HepG2 (cell line): ENCODE measurements around the gene SPATA13. TPM values are rescaled to one million over a fixed set of nuclear protein-coding genes. Genes with fewer than 3 reads are reported as not detected.

Source experiments
- ARNT ChIP-seq: fragments of 450-650 bp; IDR thresholded peaks from 2 replicates; pipeline ENCODE4 v1.6.1; 2017
- DMAP1 ChIP-seq: IDR thresholded peaks from 2 replicates; pipeline ENCODE4 v1.6.1; 2016
- DNMT1 ChIP-seq: sonication (generic); formaldehyde crosslinking; IDR thresholded peaks from 2 replicates; pipeline ENCODE4 v1.5.1; 2020; ENCODE audit warnings: mild to moderate bottlenecking, missing genetic modification reagents
- GABPA ChIP-seq, 2 experiments: IDR thresholded peaks; 2 replicates each; pipeline ENCODE4 v1.6.1; 2011 to 2016; ENCODE audit warnings: low read depth in 2 of 2, low read length in 1 of 2, missing biosample characterization in 1 of 2, missing genetic modification characterization in 1 of 2
- NCOA1 ChIP-seq: sonication (generic); formaldehyde crosslinking; IDR thresholded peaks from 2 replicates; pipeline ENCODE4 v1.9.0; 2021; ENCODE audit warnings: missing genetic modification reagents
- NFYB ChIP-seq: sonication (generic); formaldehyde crosslinking; IDR thresholded peaks from 2 replicates; pipeline ENCODE4 v1.4.0; 2020; ENCODE audit warnings: missing genetic modification reagents
- RORA ChIP-seq: sonication (generic); formaldehyde crosslinking; IDR thresholded peaks from 2 replicates; pipeline ENCODE4 v1.5.0; 2020; ENCODE audit warnings: mild to moderate bottlenecking, missing genetic modification reagents, moderate library complexity
- SP4 ChIP-seq: sonication (generic); formaldehyde crosslinking; IDR thresholded peaks from 2 replicates; pipeline ENCODE4 v1.8.1; 2023; ENCODE audit warnings: mild to moderate bottlenecking, missing genetic modification reagents
- SSRP1 ChIP-seq: IDR thresholded peaks from 2 replicates; pipeline ENCODE4 v1.6.1; 2016; ENCODE audit warnings: control low read depth
- ZNF337 ChIP-seq: sonication (generic); formaldehyde crosslinking; IDR thresholded peaks from 2 replicates; pipeline ENCODE4 v1.5.1; 2020; ENCODE audit warnings: missing genetic modification reagents, low read depth, mild to moderate bottlenecking, borderline replicate concordance
- ZNF616 ChIP-seq: sonication (generic); formaldehyde crosslinking; IDR thresholded peaks from 2 replicates; pipeline ENCODE4 v1.5.0; 2020; ENCODE audit warnings: low read depth, mild to moderate bottlenecking, missing genetic modification reagents
- ZNF772 ChIP-seq: sonication (generic); formaldehyde crosslinking; IDR thresholded peaks from 2 replicates; pipeline ENCODE4 v1.5.0; 2020; ENCODE audit warnings: mild to moderate bottlenecking, missing genetic modification reagents
- polyA plus RNA-seq, 8 experiments: library from polyadenylated mRNA; depleted of rRNA in 3 of 8; stranded (reverse) in 7 of 8; unstranded in 1 of 8; fragments of >200 nt; fragmentation: Illumina TruSeq in 4 of 8; extraction: Trizol in 4 of 8; gene quantifications; 2 replicates each; pipeline versions ENCODE4 v1.2.1 to v1.2.3, GENCODE V29; 2011 to 2016; ENCODE audit warnings: low read depth in 4 of 8, missing spikeins in 1 of 8, mixed read lengths in 1 of 8; ENCODE audit not compliant: insufficient read depth in 1 of 8
- total RNA-seq, 5 experiments: library from RNA; depleted of rRNA; stranded (reverse); fragments of >200 nt; fragmentation: Illumina TruSeq; extraction: Trizol; gene quantifications; 2 replicates each; pipeline ENCODE4 v1.2.3, GENCODE V29; 2016; ENCODE audit warnings: low read depth in 1 of 5
- TF ChIP-seq, protein P1 (sequence below): sonication (generic); formaldehyde crosslinking; IDR thresholded peaks from 2 replicates; pipeline ENCODE4 v1.4.0; 2020; ENCODE audit warnings: mild to moderate bottlenecking, missing genetic modification reagents, borderline replicate concordance
- TF ChIP-seq, protein P2 (sequence below): sonication (generic); formaldehyde crosslinking; conservative IDR thresholded peaks from 2 replicates; pipeline ENCODE4 v1.4.0; 2020; ENCODE audit warnings: missing genetic modification reagents
- TF ChIP-seq, protein P3 (sequence below): sonication (generic); formaldehyde crosslinking; conservative IDR thresholded peaks from 2 replicates; pipeline ENCODE4 v1.8.0; 2022; ENCODE audit warnings: mild to moderate bottlenecking, moderate library complexity, missing genetic modification reagents
- TF ChIP-seq, protein P4 (sequence below): sonication (generic); formaldehyde crosslinking; IDR thresholded peaks from 2 replicates; pipeline ENCODE4 v1.5.0; 2020; ENCODE audit warnings: mild to moderate bottlenecking, missing genetic modification reagents

Gene SPATA13
- total and polyA plus RNA-seq, 2 of the 13 experiments (the other 11 are each of a cell fraction or from before 2014, with no cell fraction given): 11.3 to 14.2 TPM

DNA sequence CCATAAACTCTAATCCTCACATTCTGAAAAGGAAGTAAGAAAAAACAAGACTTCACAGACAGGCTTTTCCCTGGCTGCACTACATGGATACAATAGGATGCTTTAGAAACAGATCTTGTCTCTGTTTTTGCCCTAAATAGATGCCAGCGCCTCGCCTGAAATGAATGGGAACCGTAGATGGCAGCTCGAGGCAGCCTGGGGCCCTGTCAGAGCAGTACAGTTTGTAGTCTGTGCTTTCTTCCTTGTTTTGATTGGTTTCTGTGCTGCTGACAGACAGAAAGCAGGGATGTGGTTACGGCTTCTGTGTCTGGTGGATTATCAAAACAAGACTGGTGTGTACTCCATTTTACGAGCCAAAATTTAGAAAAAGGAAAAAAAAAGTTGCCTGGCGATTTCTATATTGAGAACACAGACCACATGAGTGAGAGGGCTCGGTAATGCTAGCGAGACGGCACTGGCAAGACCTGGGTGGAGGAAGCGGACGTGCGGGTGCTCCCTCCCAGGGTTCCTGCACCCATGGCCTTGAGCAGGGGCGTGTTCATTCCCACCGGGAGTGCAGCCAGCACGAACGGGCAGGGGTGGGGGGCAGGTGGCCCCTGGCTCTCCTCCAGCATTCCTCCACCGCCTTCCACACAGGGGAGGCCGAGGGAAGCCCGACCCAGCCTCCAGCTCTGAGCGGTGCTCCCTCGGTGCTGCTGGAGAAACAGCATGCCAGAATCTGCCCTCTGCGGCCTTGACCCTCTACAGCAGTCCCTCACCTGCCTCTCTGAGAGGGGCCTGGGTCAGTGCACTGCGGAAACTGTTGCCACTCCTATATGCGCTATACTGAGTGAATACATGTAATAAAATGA lies 111.3 kb downstream of the SPATA13 start (continued):
- TF ChIP-seq, protein P1, sequence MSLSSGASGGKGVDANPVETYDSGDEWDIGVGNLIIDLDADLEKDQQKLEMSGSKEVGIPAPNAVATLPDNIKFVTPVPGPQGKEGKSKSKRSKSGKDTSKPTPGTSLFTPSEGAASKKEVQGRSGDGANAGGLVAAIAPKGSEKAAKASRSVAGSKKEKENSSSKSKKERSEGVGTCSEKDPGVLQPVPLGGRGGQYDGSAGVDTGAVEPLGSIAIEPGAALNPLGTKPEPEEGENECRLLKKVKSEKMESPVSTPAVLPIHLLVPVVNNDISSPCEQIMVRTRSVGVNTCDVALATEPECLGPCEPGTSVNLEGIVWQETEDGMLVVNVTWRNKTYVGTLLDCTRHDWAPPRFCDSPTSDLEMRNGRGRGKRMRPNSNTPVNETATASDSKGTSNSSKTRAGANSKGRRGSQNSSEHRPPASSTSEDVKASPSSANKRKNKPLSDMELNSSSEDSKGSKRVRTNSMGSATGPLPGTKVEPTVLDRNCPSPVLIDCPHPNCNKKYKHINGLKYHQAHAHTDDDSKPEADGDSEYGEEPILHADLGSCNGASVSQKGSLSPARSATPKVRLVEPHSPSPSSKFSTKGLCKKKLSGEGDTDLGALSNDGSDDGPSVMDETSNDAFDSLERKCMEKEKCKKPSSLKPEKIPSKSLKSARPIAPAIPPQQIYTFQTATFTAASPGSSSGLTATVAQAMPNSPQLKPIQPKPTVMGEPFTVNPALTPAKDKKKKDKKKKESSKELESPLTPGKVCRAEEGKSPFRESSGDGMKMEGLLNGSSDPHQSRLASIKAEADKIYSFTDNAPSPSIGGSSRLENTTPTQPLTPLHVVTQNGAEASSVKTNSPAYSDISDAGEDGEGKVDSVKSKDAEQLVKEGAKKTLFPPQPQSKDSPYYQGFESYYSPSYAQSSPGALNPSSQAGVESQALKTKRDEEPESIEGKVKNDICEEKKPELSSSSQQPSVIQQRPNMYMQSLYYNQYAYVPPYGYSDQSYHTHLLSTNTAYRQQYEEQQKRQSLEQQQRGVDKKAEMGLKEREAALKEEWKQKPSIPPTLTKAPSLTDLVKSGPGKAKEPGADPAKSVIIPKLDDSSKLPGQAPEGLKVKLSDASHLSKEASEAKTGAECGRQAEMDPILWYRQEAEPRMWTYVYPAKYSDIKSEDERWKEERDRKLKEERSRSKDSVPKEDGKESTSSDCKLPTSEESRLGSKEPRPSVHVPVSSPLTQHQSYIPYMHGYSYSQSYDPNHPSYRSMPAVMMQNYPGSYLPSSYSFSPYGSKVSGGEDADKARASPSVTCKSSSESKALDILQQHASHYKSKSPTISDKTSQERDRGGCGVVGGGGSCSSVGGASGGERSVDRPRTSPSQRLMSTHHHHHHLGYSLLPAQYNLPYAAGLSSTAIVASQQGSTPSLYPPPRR: peak; percentile 61; the same call in 1 of the 2 replicates
- TF ChIP-seq SP4 (CRISPR knock-in tag) (no peak), ARNT (no peak), ZNF337 (CRISPR knock-in tag) (no peak), ZNF772 (CRISPR knock-in tag) (peak; percentile 48; the same call in 1 of the 2 replicates), DMAP1 (CRISPR knock-in tag) (no peak), SSRP1 (CRISPR knock-in tag) (no peak), ZNF616 (CRISPR knock-in tag) (no peak), DNMT1 (CRISPR knock-in tag) (no peak), NCOA1 (CRISPR knock-in tag) (0 out of 2 replicates have a peak, but pooled peaks have one; percentile 40), RORA (CRISPR knock-in tag) (no peak), GABPA (IDR thresholded peaks at IDR 0.05; ENCODE audit: low read depth, low read length) (no peak), GABPA (CRISPR knock-in tag; IDR thresholded peaks at IDR 0.05; ENCODE audit: low read depth) (0 out of 2 replicates have a peak, but pooled peaks have one; percentile 19), NFYB (CRISPR knock-in tag) (no peak)
- TF ChIP-seq, protein P2, sequence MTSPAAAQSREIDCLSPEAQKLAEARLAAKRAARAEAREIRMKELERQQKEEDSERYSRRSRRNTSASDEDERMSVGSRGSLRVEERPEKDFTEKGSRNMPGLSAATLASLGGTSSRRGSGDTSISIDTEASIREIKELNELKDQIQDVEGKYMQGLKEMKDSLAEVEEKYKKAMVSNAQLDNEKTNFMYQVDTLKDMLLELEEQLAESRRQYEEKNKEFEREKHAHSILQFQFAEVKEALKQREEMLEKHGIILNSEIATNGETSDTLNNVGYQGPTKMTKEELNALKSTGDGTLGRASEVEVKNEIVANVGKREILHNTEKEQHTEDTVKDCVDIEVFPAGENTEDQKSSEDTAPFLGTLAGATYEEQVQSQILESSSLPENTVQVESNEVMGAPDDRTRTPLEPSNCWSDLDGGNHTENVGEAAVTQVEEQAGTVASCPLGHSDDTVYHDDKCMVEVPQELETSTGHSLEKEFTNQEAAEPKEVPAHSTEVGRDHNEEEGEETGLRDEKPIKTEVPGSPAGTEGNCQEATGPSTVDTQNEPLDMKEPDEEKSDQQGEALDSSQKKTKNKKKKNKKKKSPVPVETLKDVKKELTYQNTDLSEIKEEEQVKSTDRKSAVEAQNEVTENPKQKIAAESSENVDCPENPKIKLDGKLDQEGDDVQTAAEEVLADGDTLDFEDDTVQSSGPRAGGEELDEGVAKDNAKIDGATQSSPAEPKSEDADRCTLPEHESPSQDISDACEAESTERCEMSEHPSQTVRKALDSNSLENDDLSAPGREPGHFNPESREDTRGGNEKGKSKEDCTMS (CRISPR knock-in tag): no peak
- TF ChIP-seq, protein P3, sequence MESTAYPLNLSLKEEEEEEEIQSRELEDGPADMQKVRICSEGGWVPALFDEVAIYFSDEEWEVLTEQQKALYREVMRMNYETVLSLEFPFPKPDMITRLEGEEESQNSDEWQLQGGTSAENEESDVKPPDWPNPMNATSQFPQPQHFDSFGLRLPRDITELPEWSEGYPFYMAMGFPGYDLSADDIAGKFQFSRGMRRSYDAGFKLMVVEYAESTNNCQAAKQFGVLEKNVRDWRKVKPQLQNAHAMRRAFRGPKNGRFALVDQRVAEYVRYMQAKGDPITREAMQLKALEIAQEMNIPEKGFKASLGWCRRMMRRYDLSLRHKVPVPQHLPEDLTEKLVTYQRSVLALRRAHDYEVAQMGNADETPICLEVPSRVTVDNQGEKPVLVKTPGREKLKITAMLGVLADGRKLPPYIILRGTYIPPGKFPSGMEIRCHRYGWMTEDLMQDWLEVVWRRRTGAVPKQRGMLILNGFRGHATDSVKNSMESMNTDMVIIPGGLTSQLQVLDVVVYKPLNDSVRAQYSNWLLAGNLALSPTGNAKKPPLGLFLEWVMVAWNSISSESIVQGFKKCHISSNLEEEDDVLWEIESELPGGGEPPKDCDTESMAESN (CRISPR knock-in tag): no peak
- TF ChIP-seq, protein P4, sequence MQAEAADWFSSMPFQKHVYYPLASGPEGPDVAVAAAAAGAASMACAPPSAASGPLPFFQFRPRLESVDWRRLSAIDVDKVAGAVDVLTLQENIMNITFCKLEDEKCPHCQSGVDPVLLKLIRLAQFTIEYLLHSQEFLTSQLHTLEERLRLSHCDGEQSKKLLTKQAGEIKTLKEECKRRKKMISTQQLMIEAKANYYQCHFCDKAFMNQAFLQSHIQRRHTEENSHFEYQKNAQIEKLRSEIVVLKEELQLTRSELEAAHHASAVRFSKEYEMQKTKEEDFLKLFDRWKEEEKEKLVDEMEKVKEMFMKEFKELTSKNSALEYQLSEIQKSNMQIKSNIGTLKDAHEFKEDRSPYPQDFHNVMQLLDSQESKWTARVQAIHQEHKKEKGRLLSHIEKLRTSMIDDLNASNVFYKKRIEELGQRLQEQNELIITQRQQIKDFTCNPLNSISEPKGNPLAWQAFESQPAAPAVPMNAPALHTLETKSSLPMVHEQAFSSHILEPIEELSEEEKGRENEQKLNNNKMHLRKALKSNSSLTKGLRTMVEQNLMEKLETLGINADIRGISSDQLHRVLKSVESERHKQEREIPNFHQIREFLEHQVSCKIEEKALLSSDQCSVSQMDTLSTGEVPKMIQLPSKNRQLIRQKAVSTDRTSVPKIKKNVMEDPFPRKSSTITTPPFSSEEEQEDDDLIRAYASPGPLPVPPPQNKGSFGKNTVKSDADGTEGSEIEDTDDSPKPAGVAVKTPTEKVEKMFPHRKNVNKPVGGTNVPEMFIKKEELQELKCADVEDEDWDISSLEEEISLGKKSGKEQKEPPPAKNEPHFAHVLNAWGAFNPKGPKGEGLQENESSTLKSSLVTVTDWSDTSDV (CRISPR knock-in tag): no peak
